Stimulated activated naive CD8-positive, alpha-beta T cell treated with anti-CD3 and anti-CD28 coated beads, Interleukin-15, amount 100 ng/mL, for 72 hours (primary cell): ENCODE results near the gene KIF16B.
A peak's percentile ranks its signal among the peaks of the same experiment; 100 is the strongest.

Experiments used
- ATAC-seq: fragments of 150-1000 bp; cut with Tn5 transposase; 2 replicates; pipeline ENCODE4 v1.10.0; 2021; ENCODE audit warnings: mild to moderate bottlenecking, moderate library complexity
- DNase-seq, 2 donors: peaks; one replicate each; pipeline ENCODE4 v3.0.0; 2021 to 2022
- H3K27ac Mint-ChIP-seq, 2 donors: one replicate each; pipeline ENCODE4 v1.8.0; 2022; ENCODE audit warnings: mild to moderate bottlenecking in 2 of 2, mixed read lengths in 2 of 2, moderate library complexity in 2 of 2
- H3K27me3 Mint-ChIP-seq: one replicate; pipeline ENCODE4 v1.8.0; 2022; ENCODE audit warnings: mixed read lengths
- H3K4me1 Mint-ChIP-seq: one replicate; pipeline ENCODE4 v1.8.0; 2022; ENCODE audit warnings: mild to moderate bottlenecking, mixed read lengths
- H3K4me3 Mint-ChIP-seq, 2 donors: one replicate each; pipeline ENCODE4 v1.8.0; 2022; ENCODE audit warnings: mild to moderate bottlenecking in 2 of 2, mixed read lengths in 2 of 2, moderate library complexity in 1 of 2
- H3K9me3 Mint-ChIP-seq, 2 donors: one replicate each; pipeline ENCODE4 v1.8.0; 2022; ENCODE audit warnings: mixed read lengths in 2 of 2

KIF16B gene

GRCh38 chr20:16573001-16573965, at the start of gene KIF16B:
Gene KIF16B (minus strand): TSS chr20:16573448. CDS start chr20:16573275, 173 bp downstream.
- Mint-ChIP-seq H3K4me1 (peaks cover 43% of the 10 kb centered on the region), H3K9me3 (no peaks in the 10 kb centered on the region), H3K27ac (peak within 1 kb of the TSS; percentile 87 to 89), H3K4me3 (peak within 1 kb of the TSS; percentile 85 to 89), H3K27me3 (no peaks in the 10 kb centered on the region)
- DNase-seq (peak; percentile 85 to 86), ATAC-seq (peak; percentile 86)

- DNase-seq (no peak), ATAC-seq (no peak)
- Mint-ChIP-seq H3K4me3 (no peak overlapping the region), H3K27me3 (no peaks in the 10 kb centered on the region), H3K4me1 (no peaks in the 10 kb centered on the region), H3K9me3 (peaks cover 0 to 4% of the 10 kb centered on the region in 2 donors), H3K27ac (no peak overlapping the region)
Observed at GRCh38 chr20:16622501-16622900, 49.3 kb upstream of the KIF16B start.

- H3K27ac Mint-ChIP-seq: no peak overlapping the region
- H3K27me3 Mint-ChIP-seq: no peaks in the 10 kb centered on the region
- ATAC-seq: no peak
- H3K4me3 Mint-ChIP-seq: no peak overlapping the region
- no peaks in the 10 kb centered on the region for H3K4me1 Mint-ChIP-seq
- no peak for DNase-seq
- H3K9me3 Mint-ChIP-seq: peaks cover 6% of the 10 kb centered on the region in 2 donors
Observed at GRCh38 chr20:16621435-16622141, 48.3 kb upstream of the KIF16B start.

GRCh38 chr20:16620961-16621360, 47.7 kb upstream of the KIF16B start:
- ATAC-seq (no peak), DNase-seq (no peak)
- peaks cover 8 to 10% of the 10 kb centered on the region in 2 donors for H3K9me3 Mint-ChIP-seq
- no peak overlapping the region for H3K4me3 Mint-ChIP-seq
- no peaks in the 10 kb centered on the region for H3K4me1 Mint-ChIP-seq
- H3K27ac Mint-ChIP-seq: no peak overlapping the region
- H3K27me3 Mint-ChIP-seq: no peaks in the 10 kb centered on the region

GRCh38 chr20:16619953-16620352, 46.7 kb upstream of the KIF16B start:
- H3K4me3 Mint-ChIP-seq: no peak overlapping the region
- H3K4me1 Mint-ChIP-seq: no peaks in the 10 kb centered on the region
- ATAC-seq: no peak
- no peak for DNase-seq
- H3K27ac Mint-ChIP-seq: no peak overlapping the region
- no peaks in the 10 kb centered on the region for H3K27me3 Mint-ChIP-seq
- H3K9me3 Mint-ChIP-seq: peaks cover 8 to 10% of the 10 kb centered on the region in 2 donors

- Mint-ChIP-seq H3K4me3 (no peak overlapping the region), H3K4me1 (no peaks in the 10 kb centered on the region)
- DNase-seq: no peak
Observed at GRCh38 chr20:16617056-16617455, 43.8 kb upstream of the KIF16B start.

GRCh38 chr20:16616317-16616716, 43.1 kb upstream of the KIF16B start:
- no peak overlapping the region for H3K4me3 Mint-ChIP-seq
- ATAC-seq (no peak), DNase-seq (no peak)
- H3K4me1 Mint-ChIP-seq: no peaks in the 10 kb centered on the region
- peaks cover 5% of the 10 kb centered on the region for H3K27me3 Mint-ChIP-seq
- H3K27ac Mint-ChIP-seq: no peak overlapping the region
- H3K9me3 Mint-ChIP-seq: peaks cover 8 to 10% of the 10 kb centered on the region in 2 donors

More at GRCh38 chr20:16617056-16617455, 43.8 kb upstream of the KIF16B start:
- Mint-ChIP-seq H3K27me3 (no peaks in the 10 kb centered on the region), H3K27ac (no peak overlapping the region), H3K9me3 (peaks cover 8 to 10% of the 10 kb centered on the region in 2 donors)
- no peak for ATAC-seq

GRCh38 chr20:16615199-16615598, 42.0 kb upstream of the KIF16B start:
- no peak overlapping the region for H3K4me3 Mint-ChIP-seq
- H3K9me3 Mint-ChIP-seq: peaks cover 8 to 10% of the 10 kb centered on the region in 2 donors
- no peaks in the 10 kb centered on the region for H3K4me1 Mint-ChIP-seq
- DNase-seq: no peak
- peaks cover 8% of the 10 kb centered on the region for H3K27me3 Mint-ChIP-seq
- no peak overlapping the region for H3K27ac Mint-ChIP-seq
- no peak for ATAC-seq

- no peaks in the 10 kb centered on the region for H3K4me1 Mint-ChIP-seq
- ATAC-seq (no peak), DNase-seq (no peak)
- peaks cover 8% of the 10 kb centered on the region for H3K27me3 Mint-ChIP-seq
- no peak overlapping the region for H3K4me3 Mint-ChIP-seq
- peaks cover 5 to 10% of the 10 kb centered on the region in 2 donors for H3K9me3 Mint-ChIP-seq
- no peak overlapping the region for H3K27ac Mint-ChIP-seq
Observed at GRCh38 chr20:16613954-16614353, 40.7 kb upstream of the KIF16B start.

GRCh38 chr20:16612706-16613105, 39.5 kb upstream of the KIF16B start:
- no peaks in the 10 kb centered on the region for H3K4me1 Mint-ChIP-seq
- H3K4me3 Mint-ChIP-seq: no peak overlapping the region
- DNase-seq: no peak
- H3K27ac Mint-ChIP-seq: no peak overlapping the region
- no peak for ATAC-seq
- peaks cover 8% of the 10 kb centered on the region for H3K27me3 Mint-ChIP-seq
- H3K9me3 Mint-ChIP-seq: peaks cover 5 to 10% of the 10 kb centered on the region in 2 donors

GRCh38 chr20:16611817-16612216, 38.6 kb upstream of the KIF16B start:
- Mint-ChIP-seq H3K4me1 (no peaks in the 10 kb centered on the region), H3K27ac (no peak overlapping the region)

GRCh38 chr20:16609066-16609465, 35.8 kb upstream of the KIF16B start:
- H3K27me3 Mint-ChIP-seq: peaks cover 13% of the 10 kb centered on the region
- DNase-seq (no peak), ATAC-seq (no peak)
- H3K27ac Mint-ChIP-seq: no peak overlapping the region
- H3K9me3 Mint-ChIP-seq: no peaks in the 10 kb centered on the region
- no peak overlapping the region for H3K4me3 Mint-ChIP-seq
- no peaks in the 10 kb centered on the region for H3K4me1 Mint-ChIP-seq

More at GRCh38 chr20:16611817-16612216, 38.6 kb upstream of the KIF16B start:
- ATAC-seq: no peak
- DNase-seq: no peak
- Mint-ChIP-seq H3K4me3 (no peak overlapping the region), H3K27me3 (peaks cover 13% of the 10 kb centered on the region), H3K9me3 (peaks cover 5 to 6% of the 10 kb centered on the region in 2 donors)

- ATAC-seq: no peak
- Mint-ChIP-seq H3K4me1 (no peaks in the 10 kb centered on the region), H3K4me3 (no peak overlapping the region), H3K27ac (no peak overlapping the region), H3K9me3 (no peaks in the 10 kb centered on the region), H3K27me3 (peaks cover 13% of the 10 kb centered on the region)
- no peak for DNase-seq
Observed at GRCh38 chr20:16608277-16608650, 35.0 kb upstream of the KIF16B start.

GRCh38 chr20:16607364-16608276, 34.4 kb upstream of the KIF16B start:
- no peaks in the 10 kb centered on the region for H3K4me1 Mint-ChIP-seq
- no peaks in the 10 kb centered on the region for H3K9me3 Mint-ChIP-seq
- peaks cover 13% of the 10 kb centered on the region for H3K27me3 Mint-ChIP-seq
- no peak overlapping the region for H3K4me3 Mint-ChIP-seq
- no peak overlapping the region for H3K27ac Mint-ChIP-seq
- DNase-seq (no peak), ATAC-seq (no peak)

- peaks cover 11% of the 10 kb centered on the region for H3K27me3 Mint-ChIP-seq
- H3K4me3 Mint-ChIP-seq: no peak overlapping the region
- ATAC-seq (no peak), DNase-seq (no peak)
- no peaks in the 10 kb centered on the region for H3K9me3 Mint-ChIP-seq
- no peak overlapping the region for H3K27ac Mint-ChIP-seq
- no peaks in the 10 kb centered on the region for H3K4me1 Mint-ChIP-seq
Observed at GRCh38 chr20:16606468-16607070, 33.3 kb upstream of the KIF16B start.
